Glutamatergic neuron (in vitro differentiated cells): ENCODE data around the gene KRT28. TPM values are rescaled to one million over a fixed set of nuclear protein-coding genes. Genes with fewer than 3 reads are reported as not detected.

Source experiments
- DNase-seq: peaks from one replicate; pipeline ENCODE4 v3.0.0; 2022
- H3K27ac Mint-ChIP-seq: one replicate; pipeline ENCODE4 v1.8.0; 2020; ENCODE audit warnings: mild to moderate bottlenecking, mixed read lengths, inconsistent platforms; ENCODE audit not compliant: unreplicated experiment
- H3K27me3 Mint-ChIP-seq: one replicate; pipeline ENCODE4 v1.8.0; 2020; ENCODE audit warnings: mild to moderate bottlenecking, moderate library complexity, mixed read lengths, inconsistent platforms; ENCODE audit not compliant: unreplicated experiment
- H3K36me3 Mint-ChIP-seq: one replicate; pipeline ENCODE4 v1.8.0; 2020; ENCODE audit warnings: mild to moderate bottlenecking, mixed read lengths, inconsistent platforms; ENCODE audit not compliant: unreplicated experiment
- H3K4me1 Mint-ChIP-seq: one replicate; pipeline ENCODE4 v1.8.0; 2020; ENCODE audit warnings: mild to moderate bottlenecking, low read depth, mixed read lengths, inconsistent platforms; ENCODE audit not compliant: unreplicated experiment
- H3K4me3 Mint-ChIP-seq: one replicate; pipeline ENCODE4 v1.8.0; 2020; ENCODE audit warnings: mild to moderate bottlenecking, mixed read lengths, inconsistent platforms; ENCODE audit not compliant: unreplicated experiment
- H3K9me3 Mint-ChIP-seq: one replicate; pipeline ENCODE4 v1.8.0; 2020; ENCODE audit warnings: mild to moderate bottlenecking, moderate library complexity, mixed read lengths, inconsistent platforms; ENCODE audit not compliant: unreplicated experiment
- CTCF ChIP-seq: fragments of 200-600 bp; sonication (generic); IDR thresholded peaks from one replicate; pipeline ENCODE4 v1.5.0; 2021; ENCODE audit not compliant: partially characterized antibody, unreplicated experiment
- total RNA-seq: library from RNA; stranded (reverse); fragmentation: NEBNext Ultra II Directional; extraction: Animal tissue kit (Norgen Biotek cat#: 25700); gene quantifications from one replicate; pipeline ENCODE4 v1.2.1, GENCODE V29; 2021; ENCODE audit not compliant: unreplicated experiment

KRT28 gene
- total RNA-seq, 1 donor from 2014 or later, result not detected

- peaks cover 4% of the 10 kb centered on the region for H3K27me3 Mint-ChIP-seq
- H3K4me1 Mint-ChIP-seq, result no peaks in the 10 kb centered on the region
These were observed 24.5 kb upstream of the KRT28 start for GRCh38 chr17:40824015-40824832.

GRCh38 chr17:40822132-40822812, 22.5 kb upstream of the KRT28 start, which contains the start of gene KRT10:
KRT10 (minus strand) TSS chr17:40822614; CDS start chr17:40822585, 29 bp downstream.
- H3K9me3 Mint-ChIP-seq, result no peaks in the 10 kb centered on the region
- no peak within 1 kb of the TSS for H3K27ac Mint-ChIP-seq
- no peaks in the 10 kb centered on the region for H3K36me3 Mint-ChIP-seq
- DNase-seq, result no peak
- H3K4me3 Mint-ChIP-seq, result no peak within 1 kb of the TSS
- H3K4me1 Mint-ChIP-seq, result peaks cover 2% of the 10 kb centered on the region
- TF ChIP-seq CTCF, result no peak
- H3K27me3 Mint-ChIP-seq, result no peaks in the 10 kb centered on the region

More at GRCh38 chr17:40824015-40824832, 24.5 kb upstream of the KRT28 start:
- Mint-ChIP-seq H3K36me3 (no peaks in the 10 kb centered on the region), H3K4me3 (no peak overlapping the region), H3K27ac (no peak overlapping the region), H3K9me3 (no peaks in the 10 kb centered on the region)
- no peak for DNase-seq
- TF ChIP-seq CTCF, result no peak

GRCh38 chr17:40821536-40821935, 21.8 kb upstream of the KRT28 start:
- no peaks in the 10 kb centered on the region for H3K9me3 Mint-ChIP-seq
- H3K27ac Mint-ChIP-seq, result no peak overlapping the region
- H3K36me3 Mint-ChIP-seq, result no peaks in the 10 kb centered on the region
- no peak for DNase-seq
- TF ChIP-seq CTCF, result no peak
- H3K27me3 Mint-ChIP-seq, result no peaks in the 10 kb centered on the region
- H3K4me1 Mint-ChIP-seq, result peaks cover 2% of the 10 kb centered on the region
- no peak overlapping the region for H3K4me3 Mint-ChIP-seq

- Mint-ChIP-seq H3K27me3 (no peaks in the 10 kb centered on the region), H3K4me1 (peaks cover 2% of the 10 kb centered on the region), H3K9me3 (no peaks in the 10 kb centered on the region), H3K4me3 (peak overlapping the region; percentile 18), H3K27ac (no peak overlapping the region), H3K36me3 (no peaks in the 10 kb centered on the region)
- no peak for TF ChIP-seq CTCF
- no peak for DNase-seq
These were observed 20.6 kb upstream of the KRT28 start for GRCh38 chr17:40820228-40820838.
